GM18858 (cell line): ENCODE results near the gene NINJ1.
"Not testable (repeated sequence)": the region's sequence is repeated elsewhere in the genome, so short reads cannot be mapped to it uniquely, and the experiment has no call there.

Source experiments
- ATAC-seq: cut with Tn5 transposase; IDR thresholded peaks from one replicate; pipeline ENCODE4 v1.9.1; 2021; ENCODE audit not compliant: unreplicated experiment

The NINJ1 gene

DNA sequence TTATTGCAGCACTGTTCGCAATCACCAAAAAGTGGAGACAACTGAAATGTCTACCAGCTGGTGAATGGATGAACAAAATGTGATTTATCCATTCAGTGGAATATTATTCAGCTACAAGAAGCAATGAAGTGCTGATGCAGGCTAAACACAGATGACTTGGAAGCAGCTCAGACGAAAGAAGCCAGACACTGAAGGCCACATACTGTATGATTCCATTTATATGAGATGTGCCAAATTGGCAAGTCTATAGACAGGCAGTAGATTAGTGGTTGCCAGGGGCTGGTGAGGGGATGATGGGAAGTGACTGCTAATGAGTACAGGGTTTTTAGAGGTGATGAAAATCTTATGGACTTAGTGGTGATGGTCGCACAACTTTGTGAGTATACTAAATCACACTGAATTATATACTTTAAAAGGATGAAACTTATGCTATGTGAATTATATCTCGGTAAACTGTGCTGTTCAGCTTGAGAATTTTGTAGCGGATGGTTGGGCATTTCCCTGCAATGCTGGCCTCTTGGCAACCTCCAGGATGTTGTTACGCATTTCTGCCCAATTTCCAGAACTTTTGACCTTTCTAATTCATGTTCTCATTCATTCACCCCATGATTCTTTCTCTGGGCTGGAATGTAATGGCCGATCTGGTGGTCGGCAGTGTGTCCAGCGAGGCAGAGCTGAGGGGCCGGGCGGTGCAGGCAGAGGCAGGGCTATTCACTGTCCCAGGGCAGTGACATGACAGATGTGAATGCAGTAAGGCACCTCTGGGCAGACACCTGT lies 27.9 kb upstream of the NINJ1 start:
- no peak for ATAC-seq

DNA sequence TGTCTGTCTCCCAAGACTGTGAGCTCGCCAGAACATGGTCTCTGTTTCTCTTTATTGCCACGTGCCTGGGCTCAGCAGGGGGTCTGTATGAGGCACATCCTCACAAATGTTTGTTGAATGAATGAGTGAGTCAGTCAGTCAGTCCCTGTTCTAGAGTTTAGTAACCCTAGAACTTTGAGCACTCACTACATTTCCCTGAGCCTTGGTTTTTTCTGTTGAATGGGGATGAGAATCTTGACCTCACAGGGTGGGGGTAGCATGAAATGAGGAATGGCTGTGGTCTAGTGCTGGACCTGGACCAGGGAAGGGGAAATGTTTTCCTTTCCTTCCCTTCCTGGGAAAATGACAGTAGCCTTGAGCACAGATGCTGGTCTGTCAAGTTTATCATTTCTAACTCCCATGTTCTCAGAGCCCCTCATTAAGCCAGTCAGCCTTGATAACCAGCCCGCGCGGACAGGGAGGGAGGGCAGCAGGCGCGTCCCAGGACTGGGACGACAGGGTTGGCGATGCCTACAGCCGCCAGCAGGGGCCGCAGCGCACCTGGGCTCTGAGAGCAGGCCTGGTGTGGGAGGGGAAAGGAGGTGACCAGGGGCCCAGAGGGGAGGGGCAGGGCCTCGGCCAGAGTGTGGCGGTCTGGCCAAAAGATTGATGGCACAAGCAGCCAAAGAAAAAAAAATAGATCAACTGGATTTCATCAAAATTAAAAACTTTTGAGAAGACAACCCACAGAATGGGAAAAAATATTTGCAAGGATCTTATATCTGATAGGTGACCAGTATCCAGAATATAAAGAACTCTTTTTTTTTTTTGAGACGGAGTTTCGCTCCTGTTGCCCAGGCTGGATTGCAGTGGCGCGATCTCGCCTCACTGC lies 25.8 kb upstream of the NINJ1 start:
- peak; percentile 77 for ATAC-seq

GRCh38 chr9:93156475-93157008 lies 22.5 kb upstream of the NINJ1 start:
- ATAC-seq, result no peak

- ATAC-seq, result no peak
Observed at GRCh38 chr9:93155716-93156474, 21.8 kb upstream of the NINJ1 start.

DNA sequence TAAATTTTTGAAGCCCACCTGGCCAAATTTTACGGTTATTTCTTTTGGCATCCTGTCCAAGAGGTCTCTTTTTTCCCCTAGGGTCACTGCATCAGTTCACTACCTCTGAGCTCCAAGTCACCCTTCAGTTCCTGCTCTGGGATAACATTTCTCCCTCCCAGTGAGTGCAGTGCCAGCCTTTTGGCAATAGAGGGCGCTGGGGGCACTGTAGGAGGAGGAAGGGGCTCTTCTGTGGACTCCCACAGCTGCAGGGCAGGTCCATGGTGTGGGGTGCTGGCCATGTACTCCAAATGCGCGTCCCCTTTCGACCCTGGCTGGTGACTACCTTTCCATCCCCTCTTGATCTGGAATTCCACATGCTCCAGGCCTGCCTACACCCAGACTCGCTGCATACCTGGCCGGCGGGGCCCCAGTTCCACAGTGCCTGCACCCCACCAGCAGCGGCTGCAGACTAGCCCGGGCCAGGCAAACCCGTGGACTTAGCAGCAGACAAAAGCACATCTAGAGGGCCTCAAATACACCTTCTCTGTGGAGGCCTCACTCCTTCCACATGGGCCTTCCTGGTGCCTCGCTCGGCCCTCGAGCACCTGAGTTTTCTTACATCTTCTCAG lies 20.3 kb upstream of the NINJ1 start:
- no peak for ATAC-seq

GRCh38 chr9:93151097-93151784 lies 17.2 kb upstream of the NINJ1 start:
- ATAC-seq, result no peak

GRCh38 chr9:93149361-93149760 lies 15.3 kb upstream of the NINJ1 start:
- ATAC-seq, result no peak

DNA sequence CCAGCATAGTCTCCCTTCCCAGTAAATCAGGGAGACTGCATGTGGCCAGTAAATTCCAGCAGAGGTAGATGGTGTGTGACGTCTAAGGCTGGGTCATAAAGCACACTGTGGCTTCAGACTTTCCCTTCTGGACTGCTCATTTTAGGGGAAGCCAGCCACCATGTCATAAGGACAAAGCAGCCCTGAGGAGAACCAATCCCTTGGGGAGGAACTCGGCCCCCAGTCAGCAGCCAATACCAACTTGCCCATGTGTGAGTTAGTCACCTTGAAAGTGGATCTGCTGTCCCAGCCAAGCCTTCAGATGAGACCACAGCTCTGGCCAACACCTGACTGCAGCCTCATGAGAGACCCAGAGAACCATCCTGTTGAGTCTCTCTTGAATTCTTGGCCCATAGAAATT lies 14.7 kb upstream of the NINJ1 start:
- ATAC-seq, result no peak

GRCh38 chr9:93147632-93148031 lies 13.6 kb upstream of the NINJ1 start:
- no peak for ATAC-seq

DNA sequence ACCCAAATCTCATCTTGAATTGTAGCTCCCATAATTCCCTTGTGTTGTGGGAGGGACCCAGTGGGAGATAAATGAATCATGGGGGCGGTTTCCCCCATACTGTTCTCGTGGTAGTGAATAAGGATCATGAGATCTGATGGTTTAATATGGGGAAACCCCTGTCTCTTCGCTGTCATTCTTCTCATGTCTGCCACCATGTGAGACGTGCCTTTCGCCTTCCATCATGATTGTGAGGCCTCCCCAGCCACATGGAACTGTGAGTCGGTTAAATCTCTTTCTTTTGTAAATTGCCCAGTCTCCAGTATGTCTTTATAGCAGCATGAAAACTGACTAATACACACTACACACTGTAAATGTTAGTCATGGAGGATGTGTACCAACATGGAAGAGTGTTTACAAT lies 12.6 kb upstream of the NINJ1 start:
- not testable (repeated sequence) for ATAC-seq

- no peak for ATAC-seq
Observed at GRCh38 chr9:93143830-93144530, 9.9 kb upstream of the NINJ1 start.

DNA sequence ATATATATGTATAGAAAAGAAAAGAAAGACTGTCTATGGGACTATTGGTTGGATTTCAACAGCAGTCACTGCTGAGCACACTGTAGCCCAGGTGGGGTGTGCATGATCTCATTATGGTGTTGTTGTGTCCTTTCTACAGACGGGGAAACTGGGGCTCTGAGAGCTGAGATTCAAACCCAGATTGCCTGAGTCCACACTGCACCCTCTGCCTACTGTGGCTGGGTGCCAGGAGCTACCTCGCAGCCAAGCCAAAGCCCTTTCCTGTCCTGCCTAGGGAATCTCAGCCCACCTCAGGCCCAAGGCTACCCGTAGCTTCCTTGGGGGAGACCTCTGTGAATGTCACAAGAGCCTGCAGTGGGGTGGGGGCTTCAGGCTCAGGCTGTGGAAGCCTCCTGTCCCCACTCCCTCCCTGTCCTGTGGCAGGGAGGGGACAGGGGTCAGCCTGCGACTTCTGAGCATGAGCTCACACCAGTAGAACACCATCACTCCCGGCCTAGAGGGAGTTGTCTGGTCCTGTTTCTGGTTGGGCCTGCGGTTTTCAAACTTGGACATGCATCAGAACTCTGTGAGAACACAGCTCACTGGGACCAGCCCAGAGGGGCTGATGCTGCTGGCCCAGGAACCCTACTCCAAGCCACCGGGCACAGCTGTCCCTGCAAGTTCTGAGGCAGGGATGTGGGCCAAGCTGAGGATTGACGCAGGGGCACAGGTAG lies 7.9 kb upstream of the NINJ1 start:
- ATAC-seq, result no peak

DNA sequence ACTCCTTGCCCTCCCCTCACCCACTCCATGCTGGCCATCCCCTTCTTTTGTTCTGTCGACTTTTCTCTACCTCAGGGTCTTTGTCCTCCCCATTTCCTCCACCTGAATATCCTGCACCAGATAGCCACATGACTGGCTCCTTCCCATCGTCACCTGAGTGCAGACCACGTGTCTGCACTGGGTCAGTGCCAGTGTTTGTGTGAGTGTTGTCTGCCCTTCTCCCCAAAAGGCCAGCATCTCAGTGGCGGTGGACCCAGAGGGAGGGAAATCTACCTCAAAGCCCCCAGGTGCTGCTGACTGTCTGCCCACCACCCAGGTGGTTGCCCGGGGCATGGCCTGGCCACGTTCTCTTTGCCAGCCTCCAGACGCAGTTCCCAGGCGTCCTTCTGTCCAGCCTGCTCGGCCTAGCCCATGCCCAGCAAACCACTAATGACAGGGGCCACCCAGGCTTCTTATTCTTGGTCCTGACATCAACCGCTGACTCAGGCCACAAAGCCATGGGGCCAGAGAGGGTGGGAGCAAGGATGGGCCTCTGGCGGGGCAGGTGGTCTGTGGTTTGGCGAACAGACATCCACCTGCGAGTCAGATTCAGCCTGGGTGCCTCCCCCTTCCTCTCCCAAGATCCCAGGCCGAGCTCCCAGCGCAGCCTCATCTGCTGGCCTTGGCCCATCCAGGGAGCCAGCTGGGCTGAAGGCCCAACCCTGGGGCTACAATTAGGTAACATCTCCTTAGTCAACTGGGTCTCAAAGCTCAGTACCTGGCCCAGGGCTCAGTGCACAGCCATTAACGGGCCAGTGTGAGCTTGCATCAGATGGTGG lies 5.5 kb upstream of the NINJ1 start:
- no peak for ATAC-seq

- no peak for ATAC-seq
Observed at GRCh38 chr9:93138171-93138764, 4.2 kb upstream of the NINJ1 start.

DNA sequence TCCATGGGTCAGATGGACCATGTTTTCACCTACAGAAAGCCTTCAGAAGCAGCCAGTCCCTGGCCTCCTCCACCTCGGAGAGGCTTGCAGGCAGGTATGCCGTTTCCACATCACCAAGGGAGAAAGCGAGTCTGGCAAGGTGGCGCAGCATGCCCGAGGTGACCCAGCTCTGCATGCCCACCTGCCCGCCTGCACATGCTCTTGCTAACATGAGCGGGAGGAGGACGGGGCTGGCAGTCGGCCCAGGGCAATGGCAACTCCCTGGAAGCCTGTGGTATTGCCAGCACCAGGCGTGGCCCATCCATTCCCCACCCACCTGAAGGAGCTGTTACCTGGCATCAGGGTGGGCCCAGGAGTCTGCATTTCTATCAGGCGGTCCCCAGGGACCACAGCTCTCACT lies 3.3 kb upstream of the NINJ1 start:
- no peak for ATAC-seq

DNA sequence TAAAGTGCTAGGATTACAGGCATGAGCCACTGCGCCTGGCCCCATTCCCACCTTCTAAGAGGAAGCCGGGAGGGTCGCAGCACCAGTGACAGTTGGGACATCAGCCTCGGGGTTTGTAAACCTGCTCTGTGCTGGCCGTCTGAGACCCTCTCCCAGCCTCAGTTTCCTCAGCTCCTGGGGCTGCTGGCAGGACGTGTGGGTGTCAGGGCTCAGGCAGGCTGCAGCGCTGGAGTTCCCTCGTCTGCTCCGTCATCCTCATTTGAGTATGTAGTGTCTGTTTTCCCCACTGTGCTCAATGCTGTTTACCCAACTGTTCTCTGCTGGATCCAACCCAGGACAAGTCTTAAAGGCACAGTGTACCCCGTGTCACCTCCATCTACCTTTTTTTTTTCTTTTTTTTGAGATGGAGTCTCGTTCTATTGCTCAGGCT lies 2.0 kb upstream of the NINJ1 start:
- no peak for ATAC-seq

- no peak for ATAC-seq
Observed at GRCh38 chr9:93134740-93135444, 841 bp upstream of the NINJ1 start.
